SK-N-MC (cell line): ENCODE measurements around the gene KIF3B.

Source experiments
- DNase-seq: peaks from one replicate; pipeline ENCODE4 v3.0.0-alpha.2; 2011; ENCODE audit warnings: low read depth, low spot score
- H3K27ac ChIP-seq: fragments of 200-600 bp; sonication (generic); 2 replicates; pipeline ENCODE4 v1.5.1; 2016; ENCODE audit warnings: mixed run types
- H3K36me3 ChIP-seq: fragments of 200-600 bp; sonication (generic); 2 replicates; pipeline ENCODE4 v1.6.1; 2017; ENCODE audit warnings: antibody characterized with exemption, low read length, mixed read lengths; ENCODE audit not compliant: insufficient read depth
- H3K4me3 ChIP-seq: fragments of 200-600 bp; sonication (generic); 2 replicates; pipeline ENCODE4 v1.5.1; 2016
- H3K9ac ChIP-seq: fragments of 200-600 bp; sonication (generic); 2 replicates; pipeline ENCODE4 v1.8.0; 2017; ENCODE audit warnings: mixed run types, mixed read lengths; ENCODE audit not compliant: insufficient read length
- H3K9me3 ChIP-seq: fragments of 200-600 bp; sonication (generic); 2 replicates; pipeline ENCODE4 v1.6.1; 2017; ENCODE audit warnings: low read depth, mild to moderate bottlenecking, antibody characterized with exemption, low read length, moderate library complexity, mixed read lengths
- EZH2 ChIP-seq: fragments of 200-600 bp; sonication (generic); IDR thresholded peaks from one replicate; pipeline ENCODE4 v1.6.1; 2017; ENCODE audit warnings: antibody characterized with exemption
- FOXP2 ChIP-seq: optimal IDR thresholded peaks from 2 replicates; pipeline ENCODE3; 2011; ENCODE audit warnings: mild to moderate bottlenecking, moderate library complexity; ENCODE audit not compliant: insufficient read depth; ENCODE audit errors: extremely low read length, control extremely low read depth
- POLR2AphosphoS5 ChIP-seq: IDR thresholded peaks from 2 replicates; pipeline ENCODE4 v1.6.1; 2012; ENCODE audit warnings: mild to moderate bottlenecking, low read depth, low read length, borderline replicate concordance

Gene KIF3B

GRCh38 chr20:32358883-32359632 is 81.6 kb downstream of the KIF3B start:
- peak overlapping the region; percentile 79 for H3K9ac ChIP-seq
- H3K36me3 ChIP-seq = peaks cover 12% of the 10 kb centered on the region; the same call in 1 of the 2 replicates
- peak overlapping the region; percentile 98 for H3K27ac ChIP-seq
- no peak for DNase-seq
- H3K4me3 ChIP-seq = peak overlapping the region; percentile 93
- H3K9me3 ChIP-seq = no peaks in the 10 kb centered on the region
- TF ChIP-seq POLR2AphosphoS5 (peak; percentile 63; the same call in 1 of the 2 replicates), EZH2 (no peak), FOXP2 (no peak)

DNA sequence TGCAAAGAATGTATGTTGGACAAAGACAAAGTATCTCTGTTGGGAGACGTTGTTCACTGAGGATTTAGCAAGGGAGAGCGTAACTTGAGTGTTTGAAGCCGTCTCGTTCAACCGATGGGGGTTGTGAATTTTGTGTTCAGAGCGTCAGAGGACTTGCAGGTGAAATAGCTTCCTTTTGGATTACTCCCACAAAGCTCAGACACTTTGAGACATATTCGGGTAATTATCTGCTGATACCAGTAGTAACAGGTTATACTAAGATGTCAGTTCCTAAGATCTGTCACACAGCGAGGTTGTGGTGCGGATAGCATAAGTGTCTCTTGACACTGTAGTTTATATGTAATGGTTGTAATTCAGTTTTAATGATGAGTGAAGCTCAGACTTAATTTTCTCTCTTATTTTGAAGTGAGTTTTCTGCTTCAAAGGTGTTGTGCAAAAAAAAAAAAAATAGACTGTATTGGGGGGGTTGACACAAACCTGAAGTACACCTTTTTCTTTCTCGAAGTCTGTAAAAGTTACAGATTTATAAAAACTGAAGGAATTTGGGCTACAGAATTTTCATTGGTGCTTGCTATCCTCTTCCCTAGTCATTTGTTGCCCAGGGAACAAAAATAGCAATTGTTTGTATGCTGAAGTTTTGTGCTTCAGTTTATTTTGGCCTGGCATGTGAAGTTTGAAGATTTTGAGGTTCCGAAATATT is 82.3 kb downstream of the KIF3B start:
- Histone ChIP-seq H3K36me3 (peaks cover 12% of the 10 kb centered on the region; the same call in 1 of the 2 replicates), H3K4me3 (peak overlapping the region; percentile 93), H3K9me3 (no peaks in the 10 kb centered on the region), H3K27ac (peak overlapping the region; percentile 98), H3K9ac (peak overlapping the region; percentile 79)
- TF ChIP-seq EZH2 (no peak), FOXP2 (no peak), POLR2AphosphoS5 (no peak)
- no peak for DNase-seq

- peak overlapping the region; percentile 93 for H3K4me3 ChIP-seq
Measured at GRCh38 chr20:32360333-32360634, 82.8 kb downstream of the KIF3B start.

GRCh38 chr20:32362901-32363364 is 85.5 kb downstream of the KIF3B start:
- peak overlapping the region; percentile 85 for H3K27ac ChIP-seq
- H3K9me3 ChIP-seq = no peaks in the 10 kb centered on the region
- DNase-seq = no peak
- H3K36me3 ChIP-seq = peaks cover 19% of the 10 kb centered on the region
- H3K9ac ChIP-seq = peak overlapping the region; percentile 68
- H3K4me3 ChIP-seq = peak overlapping the region; percentile 55
- TF ChIP-seq EZH2 (no peak), POLR2AphosphoS5 (no peak), FOXP2 (no peak)

More at GRCh38 chr20:32360333-32360634, 82.8 kb downstream of the KIF3B start:
- H3K9me3 ChIP-seq = no peaks in the 10 kb centered on the region
- TF ChIP-seq FOXP2 (no peak), EZH2 (no peak), POLR2AphosphoS5 (no peak)
- peaks cover 12% of the 10 kb centered on the region; the same call in 1 of the 2 replicates for H3K36me3 ChIP-seq
- H3K27ac ChIP-seq = peak overlapping the region; percentile 98
- peak overlapping the region; percentile 79 for H3K9ac ChIP-seq
- no peak for DNase-seq

- H3K27ac ChIP-seq = peak overlapping the region; percentile 85; the same call in 1 of the 2 replicates
- peaks cover 23% of the 10 kb centered on the region for H3K36me3 ChIP-seq
- peak overlapping the region; percentile 55; the same call in 1 of the 2 replicates for H3K4me3 ChIP-seq
- H3K9ac ChIP-seq = no peak overlapping the region
- H3K9me3 ChIP-seq = no peaks in the 10 kb centered on the region
- TF ChIP-seq FOXP2 = no peak
- TF ChIP-seq POLR2AphosphoS5 = no peak
- TF ChIP-seq EZH2 = no peak
- no peak for DNase-seq
Measured at GRCh38 chr20:32363492-32363891, 86.0 kb downstream of the KIF3B start.

DNA sequence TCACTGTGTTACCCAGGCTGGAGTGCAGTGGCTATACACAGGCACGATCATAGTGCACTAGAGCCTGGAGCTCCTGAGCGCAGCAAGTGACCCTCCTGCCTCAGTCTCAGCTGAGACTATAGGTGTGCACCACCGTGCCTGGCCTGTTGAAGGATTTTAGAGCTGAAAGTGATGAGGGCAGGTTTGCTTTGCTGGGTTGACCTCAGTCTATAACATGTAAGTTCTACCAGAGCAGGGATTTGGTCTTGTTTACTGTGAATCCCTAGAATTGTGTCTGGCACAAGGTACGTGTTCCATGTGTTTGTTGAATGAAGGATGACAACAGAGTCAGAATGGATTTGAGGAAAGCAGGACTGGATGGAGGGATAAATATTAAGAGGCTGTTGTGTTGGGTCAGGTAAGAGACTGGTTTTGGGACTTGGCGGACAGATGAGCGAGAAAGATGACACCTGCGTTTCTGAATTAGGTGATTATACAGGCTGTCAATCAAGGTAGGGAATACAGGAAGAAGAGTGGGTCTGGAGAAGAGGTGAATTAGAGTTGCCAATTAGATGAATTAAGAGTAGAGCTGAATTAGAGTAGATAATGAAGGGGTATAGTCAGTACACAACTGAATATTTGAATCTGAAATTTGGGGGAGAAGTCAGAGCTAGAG is 87.2 kb downstream of the KIF3B start:
- Histone ChIP-seq H3K4me3 (no peak overlapping the region), H3K9ac (no peak overlapping the region), H3K27ac (no peak overlapping the region), H3K9me3 (no peaks in the 10 kb centered on the region), H3K36me3 (peaks cover 32% of the 10 kb centered on the region)
- TF ChIP-seq EZH2 (no peak), FOXP2 (no peak), POLR2AphosphoS5 (no peak)
- DNase-seq = no peak

DNA sequence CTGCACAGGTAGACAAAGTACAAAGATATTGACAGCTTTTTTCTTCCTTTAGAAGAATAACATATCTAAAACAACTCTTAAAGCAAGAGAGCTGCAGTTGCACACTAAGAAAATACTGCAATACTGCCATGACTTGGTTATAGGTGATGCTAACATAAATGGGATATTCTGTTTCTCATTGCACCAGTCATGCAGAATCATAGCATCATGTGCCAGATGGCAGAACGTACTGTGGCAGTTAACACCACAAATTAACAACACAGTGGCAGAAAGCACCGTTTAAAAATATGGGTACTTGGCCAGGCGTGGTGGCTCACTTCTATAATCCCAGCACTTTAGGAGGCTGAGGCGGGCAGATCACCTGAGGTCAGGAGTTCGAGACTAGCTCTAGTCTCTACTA is 88.1 kb downstream of the KIF3B start:
- H3K4me3 ChIP-seq = no peak overlapping the region
- H3K9ac ChIP-seq = no peak overlapping the region
- no peak for DNase-seq
- TF ChIP-seq POLR2AphosphoS5 (no peak), FOXP2 (no peak), EZH2 (no peak)
- H3K27ac ChIP-seq = no peak overlapping the region
- peaks cover 34% of the 10 kb centered on the region for H3K36me3 ChIP-seq
- H3K9me3 ChIP-seq = no peaks in the 10 kb centered on the region

GRCh38 chr20:32366380-32366779 is 88.9 kb downstream of the KIF3B start:
- DNase-seq = no peak
- TF ChIP-seq EZH2 (no peak), POLR2AphosphoS5 (no peak), FOXP2 (no peak)
- Histone ChIP-seq H3K36me3 (peaks cover 35% of the 10 kb centered on the region), H3K9ac (no peak overlapping the region), H3K4me3 (no peak overlapping the region), H3K27ac (no peak overlapping the region), H3K9me3 (no peaks in the 10 kb centered on the region)
